SK-N-SH treated with all-trans-retinoic acid at 6 μM for 48 hours (cell line): ENCODE results near the gene B4GALNT4.

Experiments
- ARNTL ChIP-seq: fragments of 450-650 bp; formaldehyde crosslinking; IDR thresholded peaks from 2 replicates; pipeline ENCODE4 v1.5.0; 2020; ENCODE audit warnings: low read depth, mild to moderate bottlenecking, moderate library complexity, borderline replicate concordance
- BACH2 ChIP-seq: fragments of 250-450 bp; sonication (Bioruptor Pico); IDR thresholded peaks from 2 replicates; pipeline ENCODE4 v1.9.0; 2021; ENCODE audit warnings: mild to moderate bottlenecking, borderline replicate concordance
- CSDC2 ChIP-seq: fragments of 250-450 bp; sonication (Bioruptor Pico); IDR thresholded peaks from 2 replicates; pipeline ENCODE4 v1.5.0; 2020; ENCODE audit warnings: mild to moderate bottlenecking, moderate library complexity
- ZC3H10 ChIP-seq: fragments of 250-450 bp; sonication (Bioruptor Pico); IDR thresholded peaks from 2 replicates; pipeline ENCODE4 v1.5.1; 2021; ENCODE audit warnings: mild to moderate bottlenecking, moderate library complexity
- ZFP30 ChIP-seq: fragments of 450-650 bp; formaldehyde crosslinking; IDR thresholded peaks from 2 replicates; pipeline ENCODE4 v1.5.0; 2022; ENCODE audit warnings: mild to moderate bottlenecking, moderate library complexity
- ZNF70 ChIP-seq: fragments of 450-650 bp; formaldehyde crosslinking; IDR thresholded peaks from 2 replicates; pipeline ENCODE4 v1.5.0; 2020; ENCODE audit warnings: mild to moderate bottlenecking, moderate library complexity

GRCh38 chr11:357582-357981, 11.7 kb upstream of the B4GALNT4 start:
- no peak for TF ChIP-seq ARNTL (CRISPR knock-in tag)
- TF ChIP-seq ZNF70 (CRISPR knock-in tag): no peak
- TF ChIP-seq ZFP30 (CRISPR knock-in tag): no peak
- no peak for TF ChIP-seq ZC3H10 (CRISPR knock-in tag)
- TF ChIP-seq BACH2 (CRISPR knock-in tag): no peak
- TF ChIP-seq CSDC2 (CRISPR knock-in tag): no peak
